Stimulated activated naive CD8-positive, alpha-beta T cell treated with anti-CD3 and anti-CD28 coated beads, Interleukin-15, amount 100 ng/mL, for 72 hours (primary cell): ENCODE results near the gene MICALL1.

ENCODE experiments used
- ATAC-seq: fragments of 150-1000 bp; cut with Tn5 transposase; 2 replicates; pipeline ENCODE4 v1.10.0; 2021; ENCODE audit warnings: mild to moderate bottlenecking, moderate library complexity
- DNase-seq, 2 donors: peaks; one replicate each; pipeline ENCODE4 v3.0.0; 2021 to 2022
- H3K27ac Mint-ChIP-seq, 2 donors: one replicate each; pipeline ENCODE4 v1.8.0; 2022; ENCODE audit warnings: mild to moderate bottlenecking in 2 of 2, mixed read lengths in 2 of 2, moderate library complexity in 2 of 2
- H3K27me3 Mint-ChIP-seq: one replicate; pipeline ENCODE4 v1.8.0; 2022; ENCODE audit warnings: mixed read lengths
- H3K4me1 Mint-ChIP-seq: one replicate; pipeline ENCODE4 v1.8.0; 2022; ENCODE audit warnings: mild to moderate bottlenecking, mixed read lengths
- H3K4me3 Mint-ChIP-seq, 2 donors: one replicate each; pipeline ENCODE4 v1.8.0; 2022; ENCODE audit warnings: mild to moderate bottlenecking in 2 of 2, mixed read lengths in 2 of 2, moderate library complexity in 1 of 2
- H3K9me3 Mint-ChIP-seq, 2 donors: one replicate each; pipeline ENCODE4 v1.8.0; 2022; ENCODE audit warnings: mixed read lengths in 2 of 2

The MICALL1 gene

GRCh38 chr22:37917874-37918548, 11.9 kb downstream of the MICALL1 start:
- H3K27me3 Mint-ChIP-seq, result no peaks in the 10 kb centered on the region
- DNase-seq (no peak), ATAC-seq (no peak)
- H3K9me3 Mint-ChIP-seq, result no peaks in the 10 kb centered on the region
- H3K4me1 Mint-ChIP-seq, result peaks cover 16% of the 10 kb centered on the region
- H3K27ac Mint-ChIP-seq, result peak overlapping the region in 1 of 2 donors; percentile 6
- H3K4me3 Mint-ChIP-seq, result no peak overlapping the region

GRCh38 chr22:37918580-37919270, 12.6 kb downstream of the MICALL1 start:
- Mint-ChIP-seq H3K4me3 (no peak overlapping the region), H3K27ac (no peak overlapping the region), H3K27me3 (no peaks in the 10 kb centered on the region), H3K4me1 (peaks cover 9% of the 10 kb centered on the region), H3K9me3 (no peaks in the 10 kb centered on the region)
- DNase-seq, result no peak
- no peak for ATAC-seq

GRCh38 chr22:37920126-37920525, 14.0 kb downstream of the MICALL1 start:
- Mint-ChIP-seq H3K4me3 (peak overlapping the region; percentile 56 to 63), H3K27me3 (no peaks in the 10 kb centered on the region), H3K9me3 (no peaks in the 10 kb centered on the region), H3K27ac (peak overlapping the region; percentile 84 to 95), H3K4me1 (peaks cover 9% of the 10 kb centered on the region)
- DNase-seq (no peak), ATAC-seq (no peak)

- no peak overlapping the region for H3K27ac Mint-ChIP-seq
- peak; percentile 44 for ATAC-seq
- peaks cover 9% of the 10 kb centered on the region for H3K4me1 Mint-ChIP-seq
Measured at GRCh38 chr22:37922191-37922590, 16.1 kb downstream of the MICALL1 start.

GRCh38 chr22:37923927-37924326, 17.8 kb downstream of the MICALL1 start:
- peaks cover 9% of the 10 kb centered on the region for H3K4me1 Mint-ChIP-seq
- H3K27me3 Mint-ChIP-seq, result no peaks in the 10 kb centered on the region
- ATAC-seq (no peak), DNase-seq (no peak)
- H3K27ac Mint-ChIP-seq, result no peak overlapping the region
- no peak overlapping the region for H3K4me3 Mint-ChIP-seq
- H3K9me3 Mint-ChIP-seq, result no peaks in the 10 kb centered on the region

More at GRCh38 chr22:37922191-37922590, 16.1 kb downstream of the MICALL1 start:
- no peak for DNase-seq
- H3K9me3 Mint-ChIP-seq, result no peaks in the 10 kb centered on the region
- no peak overlapping the region for H3K4me3 Mint-ChIP-seq
- no peaks in the 10 kb centered on the region for H3K27me3 Mint-ChIP-seq

DNA sequence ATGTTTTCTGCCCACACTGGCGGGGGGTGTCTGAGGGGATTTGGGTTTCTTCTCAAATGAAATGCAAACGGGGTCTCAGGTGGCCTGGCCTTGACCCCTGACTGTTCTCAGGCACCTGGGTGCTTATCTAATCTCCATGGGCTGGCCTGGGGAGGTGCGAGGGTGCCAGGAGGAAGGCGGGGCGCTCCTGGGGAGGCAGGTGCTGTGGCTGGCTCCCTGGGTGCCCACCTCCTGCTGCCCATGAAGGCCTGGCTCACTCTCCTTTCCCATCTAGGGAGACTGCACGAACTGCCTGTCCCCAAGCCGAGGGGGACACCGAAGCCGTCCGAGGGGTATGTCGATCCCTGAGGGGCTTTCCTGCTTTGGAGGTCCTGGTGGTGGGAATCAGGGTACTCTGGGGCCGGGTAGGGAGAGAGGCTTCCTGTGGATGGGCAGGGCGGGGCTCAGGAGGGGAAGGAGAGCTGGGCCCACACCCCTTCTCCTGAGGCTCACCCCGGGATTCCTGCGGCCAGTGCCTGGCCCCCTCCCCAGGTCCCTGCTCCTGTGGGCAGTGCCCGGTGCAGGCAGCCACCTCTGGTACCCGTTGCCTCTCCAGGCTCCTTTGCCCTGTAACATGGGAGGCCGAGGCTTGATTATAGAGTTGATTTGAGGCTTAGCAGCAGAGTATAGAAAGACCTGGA, 18.4 kb downstream of the MICALL1 start:
- DNase-seq, result no peak
- Mint-ChIP-seq H3K4me3 (no peak overlapping the region), H3K4me1 (peaks cover 9% of the 10 kb centered on the region), H3K9me3 (no peaks in the 10 kb centered on the region), H3K27ac (no peak overlapping the region), H3K27me3 (no peaks in the 10 kb centered on the region)
- ATAC-seq, result no peak

DNA sequence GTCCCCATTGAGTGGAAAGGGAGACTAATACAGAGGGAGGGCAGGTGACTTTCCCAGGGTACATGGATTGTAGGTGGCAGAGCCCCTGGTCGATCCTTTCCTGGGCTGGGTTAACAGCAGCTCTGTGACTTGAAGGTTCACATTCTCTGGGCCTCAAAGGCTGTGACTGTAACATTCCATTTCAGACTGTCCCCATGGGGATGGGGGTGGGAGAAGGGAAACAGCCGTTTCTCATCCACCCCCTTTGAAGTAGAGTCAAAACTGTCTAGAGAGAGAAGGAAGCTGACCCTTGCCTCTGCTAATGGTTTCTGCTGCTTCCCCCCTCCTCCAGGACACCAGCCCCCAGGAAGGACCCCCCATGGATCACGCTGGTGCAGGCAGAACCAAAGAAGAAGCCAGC, 19.2 kb downstream of the MICALL1 start:
- no peaks in the 10 kb centered on the region for H3K27me3 Mint-ChIP-seq
- ATAC-seq (no peak), DNase-seq (no peak)
- H3K9me3 Mint-ChIP-seq, result no peaks in the 10 kb centered on the region
- H3K27ac Mint-ChIP-seq, result no peak overlapping the region
- peaks cover 2% of the 10 kb centered on the region for H3K4me1 Mint-ChIP-seq
- no peak overlapping the region for H3K4me3 Mint-ChIP-seq

DNA sequence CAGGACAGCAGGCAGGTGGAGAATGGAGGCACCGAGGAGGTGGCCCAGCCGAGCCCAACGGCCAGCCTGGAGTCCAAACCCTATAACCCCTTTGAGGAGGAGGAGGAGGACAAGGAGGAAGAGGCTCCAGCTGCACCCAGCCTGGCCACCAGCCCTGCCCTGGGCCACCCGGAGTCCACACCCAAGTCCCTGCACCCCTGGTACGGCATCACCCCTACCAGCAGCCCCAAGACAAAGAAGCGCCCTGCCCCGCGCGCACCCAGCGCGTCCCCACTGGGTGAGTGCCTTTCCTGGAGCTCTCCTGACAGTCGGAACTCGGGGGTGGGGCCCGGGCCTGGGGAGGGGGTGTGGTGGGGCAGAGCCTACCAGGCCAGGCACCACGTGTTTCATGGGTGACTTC, 19.7 kb downstream of the MICALL1 start:
- Mint-ChIP-seq H3K4me3 (no peak overlapping the region), H3K9me3 (no peaks in the 10 kb centered on the region), H3K27me3 (no peaks in the 10 kb centered on the region), H3K27ac (no peak overlapping the region), H3K4me1 (no peaks in the 10 kb centered on the region)
- ATAC-seq (no peak), DNase-seq (no peak)

- DNase-seq, result no peak
- no peak overlapping the region for H3K27ac Mint-ChIP-seq
- no peak for ATAC-seq
Measured at GRCh38 chr22:37926358-37926757, 20.3 kb downstream of the MICALL1 start.

DNA sequence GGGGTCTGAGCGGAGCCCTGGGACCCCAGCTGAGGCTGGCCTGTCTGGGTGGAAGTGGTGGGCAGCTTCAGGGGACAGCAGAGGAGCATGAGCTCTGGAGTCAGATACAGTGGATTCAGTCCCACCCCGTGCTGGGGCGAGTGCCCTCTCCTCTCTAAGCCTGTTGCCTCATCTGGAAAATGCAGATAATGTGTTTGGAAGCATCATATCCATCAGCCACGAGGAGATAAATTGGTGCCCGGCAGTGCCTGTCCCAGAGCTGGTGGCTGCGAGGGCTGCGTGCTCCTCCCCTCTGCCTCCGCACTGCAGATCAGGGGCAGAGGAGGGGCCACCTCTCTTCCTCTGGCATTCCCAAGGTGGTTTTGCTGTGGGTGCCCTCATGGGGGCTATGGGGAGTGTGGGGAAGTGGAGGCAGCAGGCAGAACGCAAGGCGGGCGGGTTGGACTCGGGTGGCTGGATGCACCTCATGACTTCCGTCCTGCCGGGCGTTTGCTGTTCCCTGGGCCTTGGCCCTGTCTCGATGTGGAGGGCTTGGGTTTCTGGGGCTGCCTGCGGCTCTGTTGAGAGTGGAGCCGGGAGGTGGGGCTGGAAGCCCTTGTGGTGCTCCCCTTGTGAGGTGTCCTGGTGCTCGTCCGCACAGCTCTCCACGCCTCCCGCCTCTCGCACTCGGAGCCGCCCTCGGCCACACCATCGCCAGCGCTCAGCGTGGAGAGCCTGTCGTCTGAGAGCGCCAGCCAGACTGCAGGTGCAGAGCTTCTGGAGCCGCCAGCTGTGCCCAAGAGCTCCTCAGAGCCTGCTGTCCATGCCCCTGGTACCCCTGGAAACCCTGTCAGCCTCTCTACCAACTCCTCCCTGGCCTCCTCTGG, 20.9 kb downstream of the MICALL1 start:
- Mint-ChIP-seq H3K4me3 (no peak overlapping the region), H3K9me3 (no peaks in the 10 kb centered on the region), H3K27me3 (no peaks in the 10 kb centered on the region), H3K27ac (no peak overlapping the region), H3K4me1 (no peaks in the 10 kb centered on the region)
- no peak for ATAC-seq
- DNase-seq, result no peak

More at GRCh38 chr22:37926358-37926757, 20.3 kb downstream of the MICALL1 start:
- no peak overlapping the region for H3K4me3 Mint-ChIP-seq
- H3K4me1 Mint-ChIP-seq, result no peaks in the 10 kb centered on the region
- H3K27me3 Mint-ChIP-seq, result no peaks in the 10 kb centered on the region
- no peaks in the 10 kb centered on the region for H3K9me3 Mint-ChIP-seq

- no peak for ATAC-seq
- Mint-ChIP-seq H3K4me3 (no peak overlapping the region), H3K27me3 (no peaks in the 10 kb centered on the region), H3K9me3 (no peaks in the 10 kb centered on the region), H3K4me1 (no peaks in the 10 kb centered on the region), H3K27ac (no peak overlapping the region)
- DNase-seq, result no peak
Measured at GRCh38 chr22:37927637-37927936, 21.5 kb downstream of the MICALL1 start.

GRCh38 chr22:37929390-37929789, 23.3 kb downstream of the MICALL1 start:
- DNase-seq, result no peak
- Mint-ChIP-seq H3K27ac (no peak overlapping the region), H3K4me3 (no peak overlapping the region), H3K27me3 (no peaks in the 10 kb centered on the region), H3K9me3 (no peaks in the 10 kb centered on the region), H3K4me1 (peaks cover 18% of the 10 kb centered on the region)
- no peak for ATAC-seq

DNA sequence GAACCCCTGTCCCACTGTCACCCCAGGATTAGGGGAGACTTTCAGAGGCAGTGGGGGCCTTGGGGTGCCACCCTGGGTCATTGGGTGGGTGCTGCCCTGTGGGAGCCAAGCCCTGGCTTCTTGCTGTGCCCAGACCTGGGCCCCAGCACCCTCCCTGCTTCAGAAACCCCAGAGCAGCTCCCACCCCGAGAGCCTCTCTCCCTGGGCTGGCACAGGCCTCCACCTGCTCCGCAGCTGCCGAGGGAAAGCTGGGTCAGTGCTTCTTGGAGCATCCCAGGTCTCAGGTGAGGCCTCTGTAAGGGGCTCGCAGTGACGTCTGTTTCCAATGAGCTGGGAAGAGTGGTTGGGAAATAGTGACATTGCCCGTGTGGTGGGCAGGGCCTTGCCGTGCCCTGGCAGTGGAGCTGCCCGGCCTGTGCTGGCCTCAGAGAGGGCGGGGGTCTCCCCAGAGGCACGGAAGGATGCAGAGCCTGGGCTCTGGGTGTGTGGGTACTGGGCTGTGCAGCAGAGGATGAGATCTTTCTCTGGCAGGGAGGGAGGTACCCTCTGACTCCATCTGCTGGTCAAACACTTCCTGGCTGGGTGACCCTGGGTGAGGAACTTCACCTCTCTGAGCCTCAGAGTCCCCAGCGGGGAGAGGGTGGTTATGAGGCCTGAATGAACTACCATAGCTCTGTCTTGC, 24.3 kb downstream of the MICALL1 start:
- Mint-ChIP-seq H3K27me3 (no peaks in the 10 kb centered on the region), H3K9me3 (no peaks in the 10 kb centered on the region), H3K4me3 (no peak overlapping the region), H3K4me1 (peaks cover 18% of the 10 kb centered on the region), H3K27ac (no peak overlapping the region)
- ATAC-seq, result peak; percentile 41
- DNase-seq, result no peak

- peaks cover 18% of the 10 kb centered on the region for H3K4me1 Mint-ChIP-seq
- H3K27ac Mint-ChIP-seq, result no peak overlapping the region
- no peaks in the 10 kb centered on the region for H3K27me3 Mint-ChIP-seq
- no peak for ATAC-seq
- DNase-seq, result no peak
- H3K9me3 Mint-ChIP-seq, result no peaks in the 10 kb centered on the region
- no peak overlapping the region for H3K4me3 Mint-ChIP-seq
Measured at GRCh38 chr22:37930952-37931440, 24.9 kb downstream of the MICALL1 start.

- ATAC-seq (no peak), DNase-seq (no peak)
- Mint-ChIP-seq H3K4me3 (no peak overlapping the region), H3K27ac (no peak overlapping the region), H3K9me3 (no peaks in the 10 kb centered on the region), H3K4me1 (peaks cover 18% of the 10 kb centered on the region), H3K27me3 (no peaks in the 10 kb centered on the region)
Measured at GRCh38 chr22:37931893-37932389, 25.8 kb downstream of the MICALL1 start.
